ENCODE results near the gene PKP1.

Gene PKP1

DNA sequence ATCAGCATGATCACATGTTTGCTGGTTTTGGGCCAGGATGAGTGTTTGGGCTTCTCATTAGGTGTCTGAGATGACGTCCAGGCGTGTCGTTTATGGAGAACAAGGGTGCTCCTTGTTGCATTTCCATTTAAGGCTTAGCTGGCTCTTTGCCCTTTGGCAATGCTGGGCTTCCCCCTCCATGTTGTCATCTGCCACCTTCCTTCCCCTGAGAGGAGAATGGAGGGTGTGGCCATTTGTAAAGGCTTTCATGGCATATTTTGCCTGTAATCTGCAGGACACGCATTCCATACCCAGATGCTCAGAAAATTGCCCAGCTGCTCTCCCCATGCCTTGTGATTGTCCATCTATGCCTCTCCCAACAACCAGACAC is 27.7 kb downstream of the PKP1 start:
- DNase-seq = no peak
- H3K4me1 ChIP-seq (ENCODE audit: insufficient read depth, low read length) = peaks cover 46% of the 10 kb centered on the region

DNA sequence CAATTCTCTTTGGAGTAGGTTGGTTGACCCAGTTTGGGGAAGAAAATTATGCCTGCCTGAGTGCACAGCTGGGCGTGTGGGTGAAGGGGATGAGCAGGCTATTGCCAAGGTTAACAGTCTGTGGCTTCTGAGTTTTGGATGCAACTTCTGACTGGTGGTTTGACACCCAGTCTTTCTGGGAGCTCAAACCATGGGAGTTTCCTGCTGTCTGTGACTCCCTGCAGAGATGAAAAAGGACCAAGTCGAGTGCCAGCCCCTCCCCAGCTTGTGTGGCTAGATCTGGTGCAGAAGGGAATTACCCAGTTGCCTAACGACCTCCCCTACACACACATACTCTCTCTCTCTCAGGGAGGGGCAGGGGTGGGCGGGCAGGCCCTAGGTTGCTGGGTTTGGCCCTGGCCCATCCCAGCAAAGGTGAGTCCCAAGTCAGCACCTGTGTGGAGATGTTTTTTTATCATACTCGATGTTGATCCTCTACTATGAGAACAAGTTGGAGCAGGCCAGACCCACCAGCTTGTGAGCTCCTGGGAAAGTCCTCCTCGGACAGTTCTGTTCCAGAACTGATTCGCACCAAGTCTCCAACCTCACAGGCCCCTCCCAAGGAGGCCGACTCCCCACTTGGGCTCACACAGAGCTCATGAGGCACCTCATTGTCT is 28.2 kb downstream of the PKP1 start:
- H3K9ac ChIP-seq (ENCODE audit: low read depth, low read length) = peak overlapping the region; percentile 37
- TF ChIP-seq EZH2 (IDR thresholded peaks at IDR 0.05; ENCODE audit: borderline replicate concordance, low read depth, low read length, severe bottlenecking) (no peak), CTCF (IDR thresholded peaks at IDR 0.05; ENCODE audit: borderline replicate concordance, extremely low read depth, low read length, poor library complexity, severe bottlenecking) (no peak)
- no peak overlapping the region for H2AFZ ChIP-seq (ENCODE audit: low read depth, low read length)
- no peaks in the 10 kb centered on the region for H3K9me3 ChIP-seq (ENCODE audit: insufficient read depth, low read length, severe bottlenecking)
- no peak overlapping the region for H3K4me3 ChIP-seq (ENCODE audit: low read depth in 1 of 2, low read length in 2 of 2)
- H3K27ac ChIP-seq (ENCODE audit: low read length) = peak overlapping the region; percentile 76
- DNase-seq (peak; percentile 89), ATAC-seq (ENCODE audit: insufficient read depth, low read depth) (peak; percentile 90)
- peak overlapping the region; percentile 40 for H3K4me2 ChIP-seq (ENCODE audit: insufficient read depth, low read length)
- no peaks in the 10 kb centered on the region for H3K36me3 ChIP-seq (ENCODE audit: insufficient read depth, low read length)
- H4K20me1 ChIP-seq (ENCODE audit: insufficient read depth, low read length) = no peaks in the 10 kb centered on the region
- H3K4me1 ChIP-seq (ENCODE audit: insufficient read depth, low read length) = peaks cover 46% of the 10 kb centered on the region
- H3K79me2 ChIP-seq (ENCODE audit: insufficient read depth, low read length) = no peaks in the 10 kb centered on the region
- no peaks in the 10 kb centered on the region for H3K27me3 ChIP-seq (ENCODE audit: insufficient read depth, low read length, poor library complexity)

More for the DNA sequence above, 27.7 kb downstream of the PKP1 start:
- H3K79me2 ChIP-seq (ENCODE audit: insufficient read depth, low read length) = no peaks in the 10 kb centered on the region
- H3K27ac ChIP-seq (ENCODE audit: low read length) = peak overlapping the region; percentile 76
- H3K4me2 ChIP-seq (ENCODE audit: insufficient read depth, low read length) = peak overlapping the region; percentile 40
- H3K36me3 ChIP-seq (ENCODE audit: insufficient read depth, low read length) = no peaks in the 10 kb centered on the region
- no peak for TF ChIP-seq CTCF (IDR thresholded peaks at IDR 0.05; ENCODE audit: borderline replicate concordance, extremely low read depth, low read length, poor library complexity, severe bottlenecking)
- TF ChIP-seq EZH2 (IDR thresholded peaks at IDR 0.05; ENCODE audit: borderline replicate concordance, low read depth, low read length, severe bottlenecking) = no peak
- H3K27me3 ChIP-seq (ENCODE audit: insufficient read depth, low read length, poor library complexity) = no peaks in the 10 kb centered on the region
- H4K20me1 ChIP-seq (ENCODE audit: insufficient read depth, low read length) = no peaks in the 10 kb centered on the region
- no peak overlapping the region; a peak in 1 of 4 replicates for H3K4me3 ChIP-seq (ENCODE audit: low read depth in 1 of 2, low read length in 2 of 2)
- peak overlapping the region; percentile 4; the same call in 1 of the 2 replicates for H3K9ac ChIP-seq (ENCODE audit: low read depth, low read length)
- ATAC-seq (ENCODE audit: insufficient read depth, low read depth) = peak; percentile 16; the same call in 2 of the 3 replicates
- no peaks in the 10 kb centered on the region for H3K9me3 ChIP-seq (ENCODE audit: insufficient read depth, low read length, severe bottlenecking)
- no peak overlapping the region for H2AFZ ChIP-seq (ENCODE audit: low read depth, low read length)

- no peaks in the 10 kb centered on the region for H3K27me3 ChIP-seq (ENCODE audit: insufficient read depth, low read length, poor library complexity)
- no peak overlapping the region for H3K4me3 ChIP-seq (ENCODE audit: low read depth in 1 of 2, low read length in 2 of 2)
- no peak for TF ChIP-seq CTCF (IDR thresholded peaks at IDR 0.05; ENCODE audit: borderline replicate concordance, extremely low read depth, low read length, poor library complexity, severe bottlenecking)
- no peak for TF ChIP-seq EZH2 (IDR thresholded peaks at IDR 0.05; ENCODE audit: borderline replicate concordance, low read depth, low read length, severe bottlenecking)
- H3K79me2 ChIP-seq (ENCODE audit: insufficient read depth, low read length) = no peaks in the 10 kb centered on the region
- ATAC-seq (ENCODE audit: insufficient read depth, low read depth) = no peak
- H3K9ac ChIP-seq (ENCODE audit: low read depth, low read length) = no peak overlapping the region
- H3K36me3 ChIP-seq (ENCODE audit: insufficient read depth, low read length) = no peaks in the 10 kb centered on the region
- no peak overlapping the region for H3K4me2 ChIP-seq (ENCODE audit: insufficient read depth, low read length)
- no peaks in the 10 kb centered on the region for H3K9me3 ChIP-seq (ENCODE audit: insufficient read depth, low read length, severe bottlenecking)
- H4K20me1 ChIP-seq (ENCODE audit: insufficient read depth, low read length) = no peaks in the 10 kb centered on the region
- H3K27ac ChIP-seq (ENCODE audit: low read length) = peak overlapping the region; percentile 76
- no peak for DNase-seq
- peaks cover 46% of the 10 kb centered on the region for H3K4me1 ChIP-seq (ENCODE audit: insufficient read depth, low read length)
- no peak overlapping the region for H2AFZ ChIP-seq (ENCODE audit: low read depth, low read length)
Measured at GRCh38 chr1:201312298-201312697, 29.0 kb downstream of the PKP1 start.

Data from DND-41 (cell line).